Upper lobe of right lung (tissue), 1 donor: ENCODE data around the gene TMEM255B. TPM values are rescaled to one million over a fixed set of nuclear protein-coding genes. Genes with fewer than 3 reads are reported as not detected.
A peak's percentile ranks its signal among the peaks of the same experiment; 100 is the strongest.

Experiments
- ATAC-seq: fragments of 200-7000 bp; cut with Tn5 transposase; one replicate; pipeline ENCODE4 v1.9.1; 2020; ENCODE audit warnings: mild to moderate bottlenecking, moderate library complexity
- DNase-seq: peaks from one replicate; pipeline ENCODE4 v3.0.0-alpha.2; 2020
- H3K27ac ChIP-seq: fragments of 200-600 bp; one replicate; pipeline ENCODE4 v1.8.0; 2022
- H3K27me3 ChIP-seq: fragments of 200-600 bp; one replicate; pipeline ENCODE4 v1.8.0; 2022; ENCODE audit warnings: mild to moderate bottlenecking
- H3K36me3 ChIP-seq: fragments of 200-600 bp; one replicate; pipeline ENCODE4 v1.8.0; 2022
- H3K4me1 ChIP-seq: fragments of 200-600 bp; one replicate; pipeline ENCODE4 v1.8.0; 2022
- H3K4me3 ChIP-seq: fragments of 200-600 bp; one replicate; pipeline ENCODE4 v1.8.0; 2022; ENCODE audit warnings: mild to moderate bottlenecking
- H3K9me3 ChIP-seq: fragments of 200-600 bp; one replicate; pipeline ENCODE4 v1.8.0; 2022
- CTCF ChIP-seq: fragments of 200-600 bp; IDR thresholded peaks from one replicate; pipeline ENCODE4 v1.8.0; 2022; ENCODE audit warnings: antibody characterized with exemption
- intact Hi-C: fragments of 100-400 bp; cut with DNase I; formaldehyde crosslinking; loops from one replicate; pipeline ENCODE4 v1.11.0; 2022
- total RNA-seq: library from RNA; stranded (reverse); fragmentation: NEBNext Ultra II Directional; extraction: Animal tissue kit (Norgen Biotek cat#: 25700); gene quantifications from one replicate; pipeline ENCODE4 v1.2.1, GENCODE V29; 2021
- donor health status: DM: no; HTN: yes; CAD: no; lungs with severe emphysema.

TMEM255B gene
- total RNA-seq, 1 donor from 2014 or later, result 43.6 TPM

GRCh38 chr13:113784645-113785024 is 25.6 kb downstream of the TMEM255B start:
- H3K4me1 ChIP-seq, result no peaks in the 10 kb centered on the region
- H3K36me3 ChIP-seq, result no peaks in the 10 kb centered on the region
- intact Hi-C loops, result no loop called here
- no peak for TF ChIP-seq CTCF
- DNase-seq (peak; percentile 36), ATAC-seq (no peak)
- no peaks in the 10 kb centered on the region for H3K27me3 ChIP-seq
- H3K27ac ChIP-seq, result no peak overlapping the region
- no peak overlapping the region for H3K4me3 ChIP-seq
- no peaks in the 10 kb centered on the region for H3K9me3 ChIP-seq

- Histone ChIP-seq H3K4me3 (no peak overlapping the region), H3K27ac (no peak overlapping the region), H3K36me3 (no peaks in the 10 kb centered on the region), H3K4me1 (no peaks in the 10 kb centered on the region), H3K9me3 (no peaks in the 10 kb centered on the region), H3K27me3 (no peaks in the 10 kb centered on the region)
- ATAC-seq (no peak), DNase-seq (peak; percentile 35)
- intact Hi-C loops, result no loop called here
- no peak for TF ChIP-seq CTCF
These were observed 26.3 kb downstream of the TMEM255B start for GRCh38 chr13:113785051-113786010.

- Histone ChIP-seq H3K27me3 (no peaks in the 10 kb centered on the region), H3K27ac (no peak overlapping the region), H3K4me1 (no peaks in the 10 kb centered on the region), H3K4me3 (no peak overlapping the region), H3K36me3 (no peaks in the 10 kb centered on the region), H3K9me3 (no peaks in the 10 kb centered on the region)
- ATAC-seq (no peak), DNase-seq (peak; percentile 25)
- TF ChIP-seq CTCF, result no peak
- intact Hi-C loops, result no loop called here
These were observed 27.3 kb downstream of the TMEM255B start for GRCh38 chr13:113786262-113786841.

GRCh38 chr13:113787694-113788093 is 28.7 kb downstream of the TMEM255B start:
- no peak for TF ChIP-seq CTCF
- no peak for ATAC-seq
- Histone ChIP-seq H3K4me3 (no peak overlapping the region), H3K27me3 (no peaks in the 10 kb centered on the region), H3K27ac (no peak overlapping the region), H3K9me3 (no peaks in the 10 kb centered on the region), H3K4me1 (no peaks in the 10 kb centered on the region), H3K36me3 (no peaks in the 10 kb centered on the region)
- intact Hi-C loops, result no loop called here
- DNase-seq, result peak; percentile 35

GRCh38 chr13:113788413-113789135 is 29.5 kb downstream of the TMEM255B start:
- peak; percentile 62 for DNase-seq
- intact Hi-C loops, result no loop called here
- H3K27ac ChIP-seq, result no peak overlapping the region

More at GRCh38 chr13:113788413-113789135, 29.5 kb downstream of the TMEM255B start:
- no peak for TF ChIP-seq CTCF
- no peak overlapping the region for H3K4me3 ChIP-seq
- H3K4me1 ChIP-seq, result no peaks in the 10 kb centered on the region
- no peaks in the 10 kb centered on the region for H3K9me3 ChIP-seq
- H3K27me3 ChIP-seq, result no peaks in the 10 kb centered on the region
- no peak for ATAC-seq
- no peaks in the 10 kb centered on the region for H3K36me3 ChIP-seq
